Stimulated activated memory B cell treated with anti-CD40 and anti-IgM and Interleukin-4, amounts not matched to agents 10 μg/mL and 1 μg/mL and 100 μg/mL, for 72 hours (primary cell): ENCODE data around the gene RPL37.
"Not testable (repeated sequence)": the region's sequence is repeated elsewhere in the genome, so short reads cannot be mapped to it uniquely, and the experiment has no call there.

ENCODE experiments used
- ATAC-seq: fragments of 150-1000 bp; cut with Tn5 transposase; 2 replicates; pipeline ENCODE4 v1.10.0; 2021
- H3K27ac Mint-ChIP-seq: one replicate; pipeline ENCODE4 v1.8.0; 2022; ENCODE audit warnings: mild to moderate bottlenecking, mixed read lengths
- H3K27me3 Mint-ChIP-seq: one replicate; pipeline ENCODE4 v1.8.0; 2022; ENCODE audit warnings: mixed read lengths
- H3K36me3 Mint-ChIP-seq: one replicate; pipeline ENCODE4 v1.8.0; 2022; ENCODE audit warnings: mixed read lengths
- H3K4me1 Mint-ChIP-seq: one replicate; pipeline ENCODE4 v1.8.0; 2022; ENCODE audit warnings: mixed read lengths
- H3K4me3 Mint-ChIP-seq: one replicate; pipeline ENCODE4 v1.8.0; 2022; ENCODE audit warnings: mild to moderate bottlenecking, moderate library complexity, mixed read lengths
- H3K9me3 Mint-ChIP-seq: one replicate; pipeline ENCODE4 v1.8.0; 2022; ENCODE audit warnings: mixed read lengths

Gene RPL37

DNA sequence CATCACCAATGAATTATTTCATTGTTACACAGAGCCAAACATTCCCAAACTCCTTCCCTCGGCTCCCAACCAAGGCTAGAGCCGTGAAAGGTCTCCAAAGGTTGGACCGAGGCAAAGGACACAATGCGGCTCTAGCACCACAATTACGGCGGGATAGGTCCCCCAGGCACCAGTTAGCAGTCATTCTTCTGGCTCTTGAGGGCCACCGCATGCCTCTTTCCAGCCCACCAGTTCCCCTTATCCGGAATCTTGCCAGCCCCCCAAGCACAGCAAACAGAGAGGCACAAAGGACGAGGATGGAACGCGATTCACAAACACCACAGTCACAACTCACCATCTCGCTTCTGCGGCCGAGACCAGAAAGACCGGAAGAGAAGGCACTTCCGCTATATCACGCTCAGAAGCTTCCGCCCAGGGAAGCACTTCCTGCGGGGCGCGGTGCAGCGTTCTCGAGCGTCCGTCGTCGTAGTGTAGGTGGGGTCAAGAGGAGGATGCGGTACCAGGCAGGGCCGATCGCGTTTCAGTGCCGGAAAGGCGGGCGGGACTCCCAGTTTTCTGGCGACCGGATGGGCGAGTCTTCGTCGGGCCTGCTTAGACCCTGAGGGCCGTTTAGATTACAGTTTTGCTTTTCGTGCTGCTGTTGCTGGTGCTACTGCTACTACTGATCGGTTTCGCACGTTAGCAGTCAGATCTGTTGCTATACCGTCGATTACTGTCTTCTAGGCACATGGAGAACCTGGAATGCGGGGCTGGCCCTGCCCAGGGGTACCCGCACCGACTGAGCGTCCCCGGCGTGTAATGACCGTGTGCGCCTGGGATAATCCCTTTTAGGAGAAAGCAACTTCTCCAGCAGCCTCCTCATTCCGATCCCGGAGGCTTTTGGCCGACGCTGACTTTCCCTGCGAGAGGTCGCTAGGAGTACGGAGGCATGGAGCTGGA, at the start of gene RPL37:
Gene RPL37 (minus strand): TSS at position 374 of the 939 bp plus-strand sequence. CDS start 37 bp downstream, at position 337.
- Mint-ChIP-seq H3K4me1 (peaks cover 31% of the 10 kb centered on the region), H3K36me3 (peaks cover 44% of the 10 kb centered on the region), H3K27ac (peak within 1 kb of the TSS; percentile 80), H3K27me3 (no peaks in the 10 kb centered on the region), H3K9me3 (no peaks in the 10 kb centered on the region), H3K4me3 (peak within 1 kb of the TSS; percentile 89)
- peak; percentile 99 for ATAC-seq

DNA sequence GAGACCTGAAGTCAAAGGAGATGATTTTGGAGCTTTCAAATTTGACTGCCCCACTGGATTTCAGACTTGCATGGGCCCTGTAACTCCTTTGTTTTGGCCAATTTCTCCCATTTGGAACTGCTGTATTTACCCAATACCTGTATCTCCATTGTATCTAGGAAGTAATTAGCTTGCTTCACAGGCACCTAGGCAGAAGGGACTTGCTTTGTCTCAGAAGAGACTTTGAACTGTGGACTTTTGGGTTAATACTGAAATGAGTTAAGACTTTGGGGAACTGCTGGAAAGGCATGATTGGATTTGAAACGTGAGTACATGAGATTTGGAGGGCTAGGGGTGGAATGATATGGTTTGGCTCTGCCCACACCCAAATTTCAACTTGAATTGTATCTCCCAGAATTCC, 48.0 kb upstream of the RPL37 start:
- H3K9me3 Mint-ChIP-seq, H3K36me3 Mint-ChIP-seq, ATAC-seq, H3K4me1 Mint-ChIP-seq, H3K27ac Mint-ChIP-seq, H3K4me3 Mint-ChIP-seq, H3K27me3 Mint-ChIP-seq: not testable (repeated sequence)

DNA sequence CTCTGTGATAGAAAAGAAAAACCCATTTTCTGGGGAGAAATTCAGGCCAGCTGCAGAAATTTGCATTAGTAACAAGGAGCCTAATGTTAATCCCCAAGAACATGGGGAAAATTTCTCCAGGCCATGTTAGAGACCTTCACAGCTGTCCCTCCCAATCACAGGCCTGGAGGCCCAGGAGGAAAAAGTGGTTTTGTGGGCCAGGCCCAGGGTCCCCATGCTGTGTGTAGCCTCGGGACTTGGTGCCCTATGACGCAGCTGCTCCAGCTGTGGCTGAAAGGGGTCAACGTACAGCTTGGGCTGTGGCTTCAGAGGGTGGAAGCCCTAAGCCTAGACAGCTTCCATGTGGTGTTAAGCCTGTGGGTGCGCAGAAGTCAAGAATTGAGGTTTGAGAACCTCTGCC, 47.3 kb upstream of the RPL37 start:
- Mint-ChIP-seq H3K9me3 (peaks cover 8% of the 10 kb centered on the region), H3K36me3 (no peaks in the 10 kb centered on the region), H3K27me3 (no peaks in the 10 kb centered on the region), H3K27ac (no peak overlapping the region), H3K4me1 (no peaks in the 10 kb centered on the region), H3K4me3 (no peak overlapping the region)
- ATAC-seq: no peak

DNA sequence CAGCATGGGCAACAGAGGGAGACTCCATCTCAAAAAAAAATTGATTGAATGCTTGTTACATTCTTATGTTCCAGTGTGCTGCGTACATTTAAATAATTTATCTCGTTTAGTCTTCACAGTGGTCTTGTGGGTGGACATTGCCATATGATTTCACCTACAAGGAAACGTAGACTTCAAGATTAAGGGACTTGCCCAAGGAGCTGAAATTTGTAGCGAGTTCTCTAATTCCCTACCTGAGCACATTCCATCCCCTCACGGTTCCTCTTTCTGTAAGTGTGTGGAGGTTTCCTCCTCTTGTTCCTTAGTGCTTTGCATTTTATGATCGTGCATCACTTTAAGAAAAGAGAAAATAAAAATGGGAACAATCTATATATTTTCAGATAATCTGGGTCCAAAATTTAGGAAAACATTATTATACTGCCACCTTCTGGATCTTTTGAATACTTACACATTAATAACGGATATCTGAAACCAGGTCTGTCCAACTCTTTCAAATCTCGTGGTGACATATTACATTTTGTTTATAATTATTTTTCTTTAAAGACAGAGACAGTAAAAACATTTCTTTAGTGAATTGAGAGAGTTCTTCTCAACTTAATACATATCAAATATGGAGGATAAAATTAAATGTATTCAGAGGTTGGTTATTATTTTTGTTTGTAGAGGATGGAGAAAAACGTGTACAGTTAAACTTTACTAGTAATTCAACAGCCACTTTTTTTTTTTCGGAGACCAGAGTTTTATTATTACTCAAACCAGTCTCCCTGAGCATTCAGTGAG, 44.3 kb upstream of the RPL37 start:
- Mint-ChIP-seq H3K36me3 (no peaks in the 10 kb centered on the region), H3K27me3 (peaks cover 4% of the 10 kb centered on the region), H3K4me3 (no peak overlapping the region), H3K27ac (no peak overlapping the region), H3K4me1 (no peaks in the 10 kb centered on the region), H3K9me3 (peaks cover 12% of the 10 kb centered on the region)
- no peak for ATAC-seq

DNA sequence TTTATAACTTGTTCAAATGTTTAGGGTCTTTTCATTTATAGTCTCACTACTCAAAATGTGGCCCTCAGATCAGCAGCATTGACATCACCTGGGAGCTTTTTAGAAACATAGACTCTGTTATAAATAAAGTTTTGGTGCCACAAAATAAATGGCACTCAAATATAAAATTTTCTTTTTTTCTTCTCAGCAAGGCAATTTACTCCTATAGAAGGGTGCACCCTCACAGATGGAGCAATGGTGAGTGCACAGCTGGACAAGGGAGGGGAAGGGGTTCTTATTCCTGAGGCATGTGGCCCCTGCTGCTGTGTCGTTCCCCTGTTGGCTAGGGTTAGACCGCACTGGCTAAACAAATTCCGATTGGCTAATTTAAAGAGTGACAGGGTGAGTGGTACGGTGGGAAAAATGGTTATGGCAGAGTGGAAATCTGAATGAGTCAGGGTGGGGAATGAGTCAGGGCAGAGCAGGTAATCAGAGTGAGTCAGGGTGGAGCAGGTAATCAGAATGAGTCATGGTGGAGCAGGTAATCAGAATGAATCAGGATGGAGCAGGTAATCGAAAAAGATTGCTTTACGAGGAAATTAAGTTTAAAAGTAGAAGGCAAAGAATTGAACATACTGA, 42.5 kb upstream of the RPL37 start:
- peaks cover 9% of the 10 kb centered on the region for H3K27me3 Mint-ChIP-seq
- peaks cover 3% of the 10 kb centered on the region for H3K4me1 Mint-ChIP-seq
- ATAC-seq: no peak
- peaks cover 12% of the 10 kb centered on the region for H3K9me3 Mint-ChIP-seq
- H3K36me3 Mint-ChIP-seq: no peaks in the 10 kb centered on the region
- H3K4me3 Mint-ChIP-seq: no peak overlapping the region
- no peak overlapping the region for H3K27ac Mint-ChIP-seq

DNA sequence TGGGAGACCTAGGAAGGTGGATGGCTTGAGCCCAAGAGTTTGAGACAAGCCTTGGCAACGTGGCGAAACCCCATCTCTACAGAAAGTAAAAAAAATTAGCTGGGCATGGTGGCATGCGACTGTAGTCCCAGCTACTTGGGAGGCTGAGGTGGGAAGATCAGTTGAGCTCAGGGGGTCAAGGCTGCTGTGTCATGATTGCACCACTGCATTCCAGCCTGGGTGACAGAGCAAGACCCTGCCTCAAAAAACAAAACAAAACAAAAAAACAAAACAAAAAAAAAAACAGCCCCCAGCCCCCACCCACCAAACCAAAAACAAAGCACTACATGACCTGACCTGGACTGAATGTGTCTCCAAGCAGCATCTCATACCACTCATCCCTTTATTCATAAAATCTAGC, 40.9 kb upstream of the RPL37 start:
- Mint-ChIP-seq H3K9me3 (peaks cover 7% of the 10 kb centered on the region), H3K27ac (no peak overlapping the region), H3K27me3 (peaks cover 11% of the 10 kb centered on the region), H3K4me1 (peaks cover 8% of the 10 kb centered on the region), H3K4me3 (no peak overlapping the region), H3K36me3 (no peaks in the 10 kb centered on the region)
- ATAC-seq: no peak

DNA sequence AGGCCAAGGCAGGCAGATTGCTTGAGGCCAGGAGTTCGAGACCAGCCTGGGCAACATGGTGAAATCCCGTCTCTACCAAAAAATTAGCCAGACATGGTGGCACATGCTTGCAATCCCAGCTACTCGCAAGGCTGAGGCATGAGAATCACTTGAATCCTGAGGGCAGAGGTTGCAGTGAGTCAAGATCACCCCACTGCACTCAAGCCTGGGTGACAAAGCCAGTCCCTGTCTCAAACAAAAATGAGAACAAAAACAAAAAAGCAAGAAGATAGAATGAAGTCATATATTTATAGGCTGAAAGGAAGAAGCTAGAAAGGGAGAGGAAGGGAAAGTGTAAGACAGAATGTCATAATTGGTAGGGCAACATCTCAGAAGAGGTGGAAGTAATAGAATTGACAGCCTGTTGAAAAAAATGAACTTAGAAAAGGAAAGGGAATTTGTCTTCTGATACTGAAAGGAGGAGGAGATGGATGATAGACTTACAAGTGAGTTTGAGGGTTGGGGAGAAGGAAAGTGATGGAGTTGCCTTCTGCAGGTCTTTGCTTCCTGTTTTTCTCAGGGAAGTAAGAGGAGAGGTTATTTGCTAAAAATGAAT, 38.4 kb upstream of the RPL37 start:
- Mint-ChIP-seq H3K27ac (no peak overlapping the region), H3K4me3 (no peak overlapping the region), H3K9me3 (peaks cover 7% of the 10 kb centered on the region), H3K36me3 (no peaks in the 10 kb centered on the region), H3K4me1 (peaks cover 8% of the 10 kb centered on the region), H3K27me3 (peaks cover 21% of the 10 kb centered on the region)
- no peak for ATAC-seq

DNA sequence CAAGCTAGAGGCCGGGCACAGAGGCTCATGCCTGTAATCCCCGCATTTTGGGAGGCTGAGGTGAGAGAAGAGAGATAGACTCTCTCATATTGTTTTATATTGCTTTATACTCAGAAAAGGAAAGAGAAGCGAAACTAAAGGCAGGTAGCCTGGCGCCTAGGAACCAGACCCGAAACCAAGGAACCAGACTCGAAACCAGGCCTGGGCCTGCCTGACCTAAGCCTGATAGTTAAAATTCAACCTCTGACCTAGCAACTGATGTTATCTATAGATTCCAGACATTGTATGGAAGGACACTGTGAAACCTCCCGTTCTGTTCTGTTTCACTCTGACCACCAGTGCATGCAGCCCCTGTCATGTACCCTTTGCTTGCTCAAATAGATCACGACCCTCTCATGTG, 37.2 kb upstream of the RPL37 start:
- H3K27me3 Mint-ChIP-seq: peaks cover 32% of the 10 kb centered on the region
- not testable (repeated sequence) for H3K27ac Mint-ChIP-seq, H3K4me1 Mint-ChIP-seq, ATAC-seq, H3K4me3 Mint-ChIP-seq, H3K36me3 Mint-ChIP-seq, H3K9me3 Mint-ChIP-seq

DNA sequence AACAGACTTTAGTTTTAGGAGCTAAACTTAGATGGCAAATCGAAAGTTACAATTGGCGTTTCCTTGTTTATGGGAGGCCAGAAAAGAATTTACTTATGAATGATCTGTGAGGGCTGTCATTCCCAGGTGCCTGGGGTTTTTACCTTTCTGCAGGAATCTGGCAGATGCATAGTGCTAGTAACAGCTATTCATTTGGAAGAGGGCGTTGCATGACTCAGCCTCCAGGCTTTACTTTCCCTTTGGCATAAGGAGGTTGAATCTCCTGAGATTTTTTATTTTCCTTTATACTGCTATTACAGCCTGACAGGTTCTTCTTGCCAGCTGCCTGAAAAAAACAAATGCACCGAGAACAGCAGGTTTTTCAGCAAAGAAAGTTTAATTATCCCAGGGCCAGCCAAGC, 36.2 kb upstream of the RPL37 start:
- peaks cover 33% of the 10 kb centered on the region for H3K27me3 Mint-ChIP-seq
- H3K4me3 Mint-ChIP-seq: no peak overlapping the region
- H3K4me1 Mint-ChIP-seq: peaks cover 8% of the 10 kb centered on the region
- H3K9me3 Mint-ChIP-seq: no peaks in the 10 kb centered on the region
- no peak overlapping the region for H3K27ac Mint-ChIP-seq
- H3K36me3 Mint-ChIP-seq: no peaks in the 10 kb centered on the region
- ATAC-seq: no peak

DNA sequence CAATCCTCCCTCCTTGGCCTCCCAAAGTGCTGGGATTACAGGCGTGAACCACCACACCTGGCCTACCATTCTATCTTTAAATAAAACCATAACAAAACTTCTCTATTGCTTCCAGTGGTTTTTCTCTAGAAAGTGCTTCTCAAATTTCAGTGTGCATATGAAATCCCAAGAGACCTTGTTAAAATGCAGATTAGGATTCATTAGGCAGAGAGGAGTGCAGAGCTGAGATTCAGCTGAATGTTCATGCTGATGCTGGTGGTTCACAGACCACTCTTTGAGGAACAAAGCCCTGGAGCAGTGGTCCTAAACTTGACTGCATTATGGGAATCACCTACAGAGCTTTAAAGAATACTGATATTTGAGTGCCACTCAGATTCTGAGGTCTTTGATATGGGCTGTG, 34.4 kb upstream of the RPL37 start:
- peaks cover 8% of the 10 kb centered on the region for H3K4me1 Mint-ChIP-seq
- no peaks in the 10 kb centered on the region for H3K36me3 Mint-ChIP-seq
- H3K9me3 Mint-ChIP-seq: peaks cover 7% of the 10 kb centered on the region
- H3K27me3 Mint-ChIP-seq: peaks cover 29% of the 10 kb centered on the region
- H3K27ac Mint-ChIP-seq: no peak overlapping the region
- no peak overlapping the region for H3K4me3 Mint-ChIP-seq
- no peak for ATAC-seq

DNA sequence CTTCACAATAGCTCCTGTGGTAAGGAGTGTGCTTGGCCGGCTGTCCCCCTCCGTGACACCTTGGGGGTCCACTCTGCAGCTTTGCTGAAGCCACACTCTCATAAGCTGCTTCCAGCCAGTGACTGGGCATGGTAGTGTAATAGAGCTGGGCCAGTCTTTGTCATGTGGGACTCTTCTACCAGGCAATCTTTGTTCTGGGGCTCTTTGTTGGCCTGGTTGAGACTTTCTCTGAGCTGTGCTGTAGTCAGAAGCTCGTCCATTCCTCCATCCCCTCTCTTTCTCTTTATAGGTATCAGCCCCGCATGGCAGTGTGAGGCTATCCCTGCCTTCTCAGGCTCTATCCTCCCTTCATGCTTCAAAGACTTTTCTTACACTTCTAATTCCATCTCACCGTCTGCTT, 31.8 kb upstream of the RPL37 start:
- peaks cover 24% of the 10 kb centered on the region for H3K27me3 Mint-ChIP-seq
- no peaks in the 10 kb centered on the region for H3K4me1 Mint-ChIP-seq
- no peak overlapping the region for H3K4me3 Mint-ChIP-seq
- no peak overlapping the region for H3K27ac Mint-ChIP-seq
- H3K36me3 Mint-ChIP-seq: no peaks in the 10 kb centered on the region
- H3K9me3 Mint-ChIP-seq: peaks cover 7% of the 10 kb centered on the region
- no peak for ATAC-seq

DNA sequence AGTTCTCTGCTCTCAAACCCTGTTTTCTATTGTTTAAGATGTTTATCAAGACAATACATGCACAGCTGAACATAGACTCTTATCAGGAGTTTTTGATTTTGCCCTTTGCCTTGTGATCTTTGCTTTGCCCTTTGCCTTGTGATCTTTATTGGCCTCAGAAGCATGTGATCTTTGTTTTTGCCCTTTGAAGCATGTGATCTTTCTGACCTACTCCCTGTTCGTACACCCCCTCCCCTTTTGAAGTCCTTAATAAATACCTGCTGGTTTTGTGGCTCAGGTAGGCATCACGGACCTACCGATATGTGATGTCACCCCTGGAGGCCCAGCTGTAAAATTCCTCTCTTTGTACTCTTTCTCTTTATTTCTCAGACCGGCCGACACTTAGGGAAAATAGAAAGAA, 30.0 kb upstream of the RPL37 start:
- ATAC-seq, H3K4me1 Mint-ChIP-seq, H3K9me3 Mint-ChIP-seq, H3K27ac Mint-ChIP-seq, H3K36me3 Mint-ChIP-seq, H3K4me3 Mint-ChIP-seq: not testable (repeated sequence)
- H3K27me3 Mint-ChIP-seq: peaks cover 12% of the 10 kb centered on the region

DNA sequence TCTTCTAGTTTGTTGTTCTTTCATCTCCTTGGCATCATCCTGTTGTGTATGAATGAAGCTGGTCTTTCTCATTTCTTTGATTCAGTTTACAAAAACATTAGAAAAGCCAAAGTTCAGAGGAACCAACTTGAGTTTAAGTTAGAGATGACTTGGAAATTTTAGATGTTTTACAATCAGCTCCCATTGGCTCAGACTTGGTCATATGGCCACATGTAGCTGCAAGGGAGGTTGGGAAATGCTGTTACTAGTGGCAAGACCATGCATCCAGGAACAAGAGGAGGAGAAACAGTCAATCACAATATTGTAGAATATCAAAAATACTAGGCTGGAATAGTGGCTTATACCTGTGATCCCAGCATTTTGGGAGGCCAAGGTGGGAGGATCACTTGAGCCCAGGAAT, 25.7 kb upstream of the RPL37 start:
- Mint-ChIP-seq H3K4me3 (no peak overlapping the region), H3K27me3 (no peaks in the 10 kb centered on the region), H3K36me3 (no peaks in the 10 kb centered on the region), H3K4me1 (no peaks in the 10 kb centered on the region), H3K9me3 (peaks cover 7% of the 10 kb centered on the region), H3K27ac (no peak overlapping the region)
- no peak for ATAC-seq

DNA sequence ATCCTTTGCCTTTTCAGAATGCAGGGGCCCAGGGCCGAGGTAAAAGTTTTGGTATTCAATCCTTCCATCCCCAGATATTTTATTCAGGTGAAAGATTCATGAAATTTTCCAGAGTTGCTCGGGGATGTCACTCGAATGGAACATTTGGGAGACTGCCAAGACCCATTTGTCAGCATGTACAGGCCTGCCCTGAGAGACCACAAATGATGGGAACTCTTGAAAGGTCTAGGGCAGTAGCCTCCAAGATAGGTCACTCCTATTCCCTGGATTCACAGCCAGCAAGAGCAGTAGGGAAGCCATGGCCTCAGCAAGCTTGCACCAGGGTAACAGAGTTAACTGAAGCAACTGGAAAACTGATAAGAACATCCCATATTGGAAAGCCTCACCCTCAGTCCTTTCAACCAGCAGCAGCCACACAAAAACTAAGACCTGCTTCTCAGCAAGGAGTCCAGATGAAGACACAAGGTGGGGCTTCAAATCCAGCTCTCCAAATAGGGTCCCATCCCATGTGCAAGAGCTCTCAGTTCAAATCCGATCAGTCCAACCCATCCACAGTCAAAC, 18.7 kb upstream of the RPL37 start:
- Mint-ChIP-seq H3K27ac (no peak overlapping the region), H3K27me3 (no peaks in the 10 kb centered on the region), H3K36me3 (no peaks in the 10 kb centered on the region), H3K9me3 (no peaks in the 10 kb centered on the region), H3K4me1 (peaks cover 9% of the 10 kb centered on the region), H3K4me3 (no peak overlapping the region)
- no peak for ATAC-seq

DNA sequence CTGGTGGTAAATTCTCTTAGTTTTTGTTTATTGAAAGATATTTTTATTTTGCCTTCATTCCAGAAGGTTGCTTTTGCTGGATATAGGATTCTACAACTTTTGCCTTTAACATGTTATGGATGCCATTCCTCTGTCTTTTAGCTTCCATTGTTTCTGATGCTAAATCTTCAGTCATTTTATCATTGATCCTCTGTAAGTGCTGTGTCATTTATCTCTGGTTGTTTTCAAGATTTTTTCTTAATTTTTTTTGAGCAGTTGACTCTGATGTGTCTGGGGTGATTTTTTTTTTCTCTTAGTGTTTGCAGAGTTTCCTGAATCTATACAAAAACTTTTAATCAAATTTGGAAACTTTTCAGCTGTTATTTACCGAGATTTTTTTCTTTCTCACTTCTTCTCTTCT, 12.5 kb upstream of the RPL37 start:
- no peak overlapping the region for H3K4me3 Mint-ChIP-seq
- no peaks in the 10 kb centered on the region for H3K36me3 Mint-ChIP-seq
- no peaks in the 10 kb centered on the region for H3K9me3 Mint-ChIP-seq
- ATAC-seq: no peak
- H3K27me3 Mint-ChIP-seq: peaks cover 10% of the 10 kb centered on the region
- no peak overlapping the region for H3K27ac Mint-ChIP-seq
- peaks cover 9% of the 10 kb centered on the region for H3K4me1 Mint-ChIP-seq
